ENCODE results near the gene SHOX.
"Not testable (repeated sequence)": the region's sequence is repeated elsewhere in the genome, so short reads cannot be mapped to it uniquely, and the experiment has no call there.

The SHOX gene

DNA sequence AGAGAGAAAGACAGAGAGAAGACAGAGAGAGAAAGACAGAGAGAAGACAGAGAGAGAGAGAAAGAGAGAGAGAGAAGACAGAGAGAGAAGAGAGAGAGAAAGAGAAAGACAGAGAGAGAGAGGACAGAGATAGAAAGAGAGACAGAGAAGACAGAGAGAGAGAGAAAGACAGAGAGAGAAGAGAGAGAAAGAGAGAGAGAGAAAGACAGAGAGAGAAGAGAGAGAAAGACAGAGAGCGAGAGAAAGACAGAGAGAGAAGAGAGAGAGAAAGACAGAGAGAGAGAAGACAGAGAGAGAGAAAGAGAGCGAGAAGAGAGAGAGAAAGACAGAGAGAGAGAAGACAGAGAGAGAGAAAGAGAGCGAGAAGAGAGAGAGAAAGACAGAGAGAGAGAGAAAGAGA is 7.8 kb upstream of the SHOX start:
- DNase-seq = not testable (repeated sequence)

GRCh38 chrX:623268-623598 is 7.4 kb upstream of the SHOX start:
- DNase-seq = no peak

DNA sequence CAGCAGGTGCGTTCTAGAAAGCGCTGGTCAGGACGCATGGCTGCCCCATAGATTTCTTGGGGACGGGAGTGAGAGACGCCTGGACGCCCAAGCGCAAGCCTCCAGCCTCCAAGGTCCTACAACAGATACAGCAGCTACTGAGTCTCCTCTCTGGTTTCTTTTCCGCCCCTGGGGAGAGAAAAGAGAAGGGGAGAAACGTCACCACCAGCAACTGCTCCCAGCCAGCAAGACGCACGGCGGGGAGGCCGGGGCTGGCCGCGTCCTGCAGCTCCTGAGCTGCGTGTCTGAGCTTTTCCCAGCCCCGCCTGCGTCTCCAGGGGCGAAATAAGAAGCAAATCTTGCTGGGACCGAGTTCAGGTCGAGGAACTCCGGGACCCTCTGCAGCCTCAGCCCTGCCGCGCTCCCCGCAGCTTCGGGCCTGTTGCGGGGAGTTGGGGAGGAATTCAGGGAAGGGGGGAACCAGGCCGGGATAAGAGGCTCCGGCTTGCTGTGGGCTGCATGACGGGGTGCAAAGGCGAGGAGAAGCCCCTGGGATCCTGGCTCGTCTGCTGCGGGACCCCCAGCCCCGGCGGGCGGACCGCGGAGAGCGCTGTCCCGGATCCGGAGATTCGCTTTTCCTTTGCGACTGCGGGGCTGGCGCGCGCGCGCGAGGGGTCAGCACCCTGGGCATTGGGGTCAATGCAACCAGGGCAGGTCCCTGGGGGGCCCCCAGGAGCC is 6.8 kb upstream of the SHOX start:
- peak in 1 of 4 experiments; percentile 9 for DNase-seq

GRCh38 chrX:625137-625691 is 5.4 kb upstream of the SHOX start:
- no peak for DNase-seq

DNA sequence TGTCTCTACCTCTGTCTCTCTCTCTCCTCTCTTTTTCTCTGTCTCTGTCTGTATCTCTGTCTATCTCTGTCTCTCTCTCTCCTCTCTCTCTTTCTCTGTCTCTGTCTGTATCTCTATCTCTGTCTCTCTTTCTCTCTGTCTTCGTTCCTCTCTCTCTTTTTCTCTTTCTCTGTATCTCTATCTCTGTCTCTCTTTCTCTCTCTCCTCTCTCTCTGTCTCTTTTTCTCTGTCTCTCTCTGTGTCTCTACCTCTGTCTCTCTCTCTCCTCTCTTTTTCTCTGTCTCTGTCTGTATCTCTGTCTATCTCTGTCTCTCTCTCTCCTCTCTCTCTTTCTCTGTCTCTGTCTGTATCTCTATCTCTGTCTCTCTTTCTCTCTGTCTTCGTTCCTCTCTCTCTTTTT is 4.5 kb upstream of the SHOX start:
- not testable (repeated sequence) for DNase-seq

DNA sequence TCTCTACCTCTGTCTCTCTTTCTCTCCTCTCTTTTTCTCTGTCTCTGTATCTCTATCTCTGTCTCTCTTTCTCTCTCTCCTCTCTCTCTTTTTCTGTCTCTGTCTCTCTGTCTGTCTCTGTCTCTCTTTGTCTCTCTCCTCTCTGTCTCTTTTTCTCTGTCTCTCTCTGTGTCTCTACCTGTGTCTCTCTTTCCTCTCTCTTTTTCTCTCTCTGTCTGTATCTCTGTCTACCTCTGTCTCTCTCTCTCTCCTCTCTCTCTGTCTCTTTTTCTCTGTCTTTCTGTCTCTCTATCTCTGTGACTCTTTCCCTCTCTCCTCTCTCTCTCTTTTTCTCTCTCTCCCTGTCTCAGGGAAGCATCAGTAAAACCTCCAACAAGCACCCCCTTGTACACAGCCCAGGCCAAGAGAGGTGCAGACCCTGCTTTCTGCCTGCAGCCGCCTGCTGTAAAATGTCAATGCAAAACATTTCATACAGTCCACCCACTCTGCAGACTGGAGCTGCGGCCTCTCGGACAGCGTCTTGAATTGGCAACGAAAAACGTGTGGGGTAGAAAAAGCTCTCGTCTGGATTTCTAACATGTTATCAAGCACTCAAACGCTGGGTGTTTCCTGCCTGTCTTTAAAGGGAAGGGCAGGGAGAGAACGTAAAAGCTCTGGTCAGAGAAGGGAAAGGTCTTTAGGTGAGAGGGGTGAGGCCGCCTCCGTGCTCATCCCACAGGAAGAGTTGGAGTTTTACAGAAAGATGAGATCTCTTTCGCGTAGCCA is 3.7 kb upstream of the SHOX start:
- no peak for DNase-seq

GRCh38 chrX:627510-627981 is 3.0 kb upstream of the SHOX start:
- no peak for DNase-seq

DNA sequence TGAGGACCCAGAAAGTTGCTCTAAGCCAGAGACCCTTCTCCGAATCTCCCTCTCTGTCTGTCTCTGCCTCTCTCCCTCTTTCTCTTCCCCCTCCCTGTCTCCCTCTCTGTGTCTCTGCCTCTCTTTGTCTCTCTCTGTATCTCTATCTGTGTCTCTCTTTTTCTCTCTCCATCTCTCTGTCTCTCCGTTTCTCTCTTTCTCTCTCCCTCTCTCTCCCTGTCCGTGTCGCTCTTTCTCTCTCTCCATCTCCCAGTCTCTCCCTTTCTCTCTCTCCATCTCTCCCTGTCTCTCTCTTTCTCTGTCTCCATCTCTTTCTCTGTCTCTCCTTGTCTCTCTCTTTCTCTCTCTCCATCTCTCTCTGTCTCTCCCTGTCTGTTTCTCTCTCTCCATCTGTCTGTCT is 2.6 kb upstream of the SHOX start:
- DNase-seq = no peak

DNA sequence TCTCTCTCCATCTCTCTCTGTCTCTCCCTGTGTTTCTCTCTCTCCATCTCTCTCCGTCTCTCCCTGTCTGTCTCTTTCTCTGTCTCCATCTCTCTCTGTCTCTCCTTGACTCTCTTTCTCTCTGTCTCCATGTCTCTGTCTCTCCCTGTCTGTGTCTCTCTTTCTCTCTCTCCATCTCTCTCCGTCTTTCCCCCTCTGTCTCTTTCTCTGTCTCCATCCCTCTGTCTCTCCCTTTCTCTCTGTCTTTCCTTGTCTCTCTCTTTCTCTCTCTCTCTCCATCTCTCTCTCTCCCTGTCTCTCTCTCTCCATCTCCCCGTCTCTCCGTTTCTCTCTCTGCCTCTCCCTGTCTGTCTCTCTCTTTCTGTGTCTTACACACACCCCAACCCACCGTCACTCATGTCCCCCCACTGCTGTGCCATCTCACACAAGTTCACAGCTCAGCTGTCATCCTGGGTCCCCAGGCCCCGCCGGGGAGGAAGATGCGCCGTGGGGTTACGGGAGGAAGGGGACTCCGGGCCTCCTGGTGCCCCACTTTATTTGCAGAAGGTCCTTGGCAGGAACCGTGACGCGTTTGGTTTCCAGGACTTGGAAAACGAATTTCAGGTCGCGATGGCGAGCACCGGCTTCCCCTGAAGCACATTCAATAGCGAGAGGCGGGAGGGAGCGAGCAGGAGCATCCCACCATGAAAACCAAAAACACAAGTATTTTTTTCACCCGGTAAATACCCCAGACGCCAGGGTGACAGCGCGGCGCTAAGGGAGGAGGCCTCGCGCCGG is 1.2 kb upstream of the SHOX start:
- DNase-seq = no peak

DNA sequence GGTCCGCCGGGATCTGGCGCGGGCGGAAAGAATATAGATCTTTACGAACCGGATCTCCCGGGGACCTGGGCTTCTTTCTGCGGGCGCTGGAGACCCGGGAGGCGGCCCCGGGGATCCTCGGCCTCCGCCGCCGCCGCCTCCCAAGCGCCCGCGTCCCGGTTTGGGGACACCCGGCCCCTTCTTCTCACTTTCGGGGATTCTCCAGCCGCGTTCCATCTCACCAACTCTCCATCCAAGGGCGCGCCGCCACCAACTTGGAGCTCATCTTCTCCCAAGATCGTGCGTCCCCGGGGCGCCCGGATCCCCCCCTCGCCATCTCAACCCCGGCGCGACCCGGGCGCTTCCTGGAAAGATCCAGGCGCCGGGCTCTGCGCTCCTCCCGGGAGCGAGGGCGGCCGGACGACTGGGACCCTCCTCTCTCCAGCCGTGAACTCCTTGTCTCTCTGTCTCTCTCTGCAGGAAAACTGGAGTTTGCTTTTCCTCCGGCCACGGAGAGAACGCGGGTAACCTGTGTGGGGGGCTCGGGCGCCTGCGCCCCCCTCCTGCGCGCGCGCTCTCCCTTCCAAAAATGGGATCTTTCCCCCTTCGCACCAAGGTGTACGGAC is 482 bp upstream of the SHOX start:
- no peak for DNase-seq

GRCh38 chrX:631802-632365 is 1.3 kb downstream of the SHOX start:
- no peak for DNase-seq

DNA sequence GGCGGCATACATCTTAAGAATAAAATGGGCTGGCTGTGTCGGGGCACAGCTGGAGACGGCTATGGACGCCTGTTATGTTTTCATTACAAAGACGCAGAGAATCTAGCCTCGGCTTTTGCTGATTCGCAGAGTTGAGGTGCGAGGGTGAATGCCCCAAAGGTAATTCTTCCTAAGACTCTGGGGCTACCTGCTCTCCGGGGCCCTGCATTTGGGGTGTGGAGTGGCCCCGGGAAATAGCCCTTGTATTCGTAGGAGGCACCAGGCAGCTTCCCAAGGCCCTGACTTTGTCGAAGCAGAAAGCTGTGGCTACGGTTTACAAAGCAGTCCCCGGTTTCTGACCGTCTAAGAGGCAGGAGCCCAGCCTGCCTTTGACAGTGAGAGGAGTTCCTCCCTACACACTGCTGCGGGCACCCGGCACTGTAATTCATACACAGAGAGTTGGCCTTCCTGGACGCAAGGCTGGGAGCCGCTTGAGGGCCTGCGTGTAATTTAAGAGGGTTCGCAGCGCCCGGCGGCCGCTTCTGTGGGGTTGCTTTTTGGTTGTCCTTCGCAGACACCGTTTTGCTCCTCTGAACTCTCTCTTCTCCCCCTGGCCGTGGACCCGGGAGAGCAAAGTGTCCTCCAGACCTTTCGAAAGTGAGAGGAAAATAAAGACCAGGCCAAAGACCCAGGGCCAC is 1.9 kb downstream of the SHOX start:
- DNase-seq = no peak

GRCh38 chrX:633043-633984 is 2.7 kb downstream of the SHOX start:
- DNase-seq = no peak

DNA sequence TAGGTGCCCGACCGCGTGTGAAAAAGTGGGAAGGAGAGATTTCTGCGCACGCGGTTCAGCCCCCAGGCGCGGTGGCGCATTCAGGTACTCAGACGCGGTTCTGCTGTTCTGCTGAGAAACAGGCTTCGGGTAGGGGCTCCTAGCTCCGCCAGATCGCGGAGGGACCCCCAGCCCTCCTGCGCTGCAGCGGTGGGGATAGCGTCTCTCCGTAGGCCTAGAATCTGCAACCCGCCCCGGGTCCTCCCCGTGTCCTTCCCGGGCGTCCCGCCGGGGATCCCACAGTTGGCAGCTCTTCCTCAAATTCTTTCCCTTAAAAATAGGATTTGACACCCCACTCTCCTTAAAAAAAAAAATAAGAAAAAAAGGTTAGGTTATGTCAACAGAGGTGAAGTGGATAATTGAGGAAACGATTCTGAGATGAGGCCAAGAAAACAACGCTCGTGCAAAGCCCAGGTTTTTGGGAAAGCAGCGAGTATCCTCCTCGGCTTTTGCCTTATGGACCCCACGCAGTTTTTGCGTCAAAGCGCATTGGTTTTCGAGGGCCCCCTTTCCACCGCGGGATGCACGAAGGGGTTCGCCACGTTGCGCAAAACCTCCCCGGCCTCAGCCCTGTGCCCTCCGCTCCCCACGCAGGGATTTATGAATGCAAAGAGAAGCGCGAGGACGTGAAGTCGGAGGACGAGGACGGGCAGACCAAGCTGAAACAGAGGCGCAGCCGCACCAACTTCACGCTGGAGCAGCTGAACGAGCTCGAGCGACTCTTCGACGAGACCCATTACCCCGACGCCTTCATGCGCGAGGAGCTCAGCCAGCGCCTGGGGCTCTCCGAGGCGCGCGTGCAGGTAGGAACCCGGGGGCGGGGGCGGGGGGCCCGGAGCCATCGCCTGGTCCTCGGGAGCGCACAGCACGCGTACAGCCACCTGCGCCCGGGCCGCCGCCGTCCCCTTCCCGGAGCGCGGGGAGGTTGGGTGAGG is 3.7 kb downstream of the SHOX start:
- DNase-seq = no peak

DNA sequence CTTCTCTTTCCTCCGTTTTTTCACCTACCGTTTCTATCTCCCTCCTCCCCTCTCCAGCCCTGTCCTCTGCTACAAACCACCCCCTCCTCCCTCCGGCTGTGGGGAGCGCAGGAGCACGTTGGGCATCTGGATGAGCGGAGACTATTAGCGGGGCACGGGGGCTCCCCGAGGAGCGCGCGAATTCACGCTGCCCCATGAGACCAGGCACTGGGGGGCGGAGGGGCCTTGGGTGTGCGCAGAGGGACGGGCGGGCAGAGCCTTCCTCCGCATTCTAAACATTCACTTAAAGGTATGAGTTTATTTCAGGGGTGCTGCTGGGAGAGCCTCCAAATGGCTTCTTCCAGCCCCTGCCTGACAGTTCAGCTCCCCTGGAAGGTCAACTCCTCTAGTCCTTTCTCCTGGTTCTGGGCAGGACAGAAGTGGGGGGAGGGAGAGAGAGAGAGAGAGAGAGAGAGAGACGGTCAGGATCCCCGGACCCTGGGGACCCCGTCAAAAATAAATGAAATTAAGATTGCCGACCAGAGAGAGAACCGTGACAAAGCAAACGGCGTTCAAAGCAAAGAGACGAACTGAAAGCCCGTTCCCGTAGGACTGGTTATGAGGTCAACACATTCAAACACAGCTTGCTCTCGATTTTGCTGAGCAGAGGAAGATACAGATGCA is 5.0 kb downstream of the SHOX start:
- no peak for DNase-seq

GRCh38 chrX:636981-637659 is 6.5 kb downstream of the SHOX start:
- DNase-seq = no peak

DNA sequence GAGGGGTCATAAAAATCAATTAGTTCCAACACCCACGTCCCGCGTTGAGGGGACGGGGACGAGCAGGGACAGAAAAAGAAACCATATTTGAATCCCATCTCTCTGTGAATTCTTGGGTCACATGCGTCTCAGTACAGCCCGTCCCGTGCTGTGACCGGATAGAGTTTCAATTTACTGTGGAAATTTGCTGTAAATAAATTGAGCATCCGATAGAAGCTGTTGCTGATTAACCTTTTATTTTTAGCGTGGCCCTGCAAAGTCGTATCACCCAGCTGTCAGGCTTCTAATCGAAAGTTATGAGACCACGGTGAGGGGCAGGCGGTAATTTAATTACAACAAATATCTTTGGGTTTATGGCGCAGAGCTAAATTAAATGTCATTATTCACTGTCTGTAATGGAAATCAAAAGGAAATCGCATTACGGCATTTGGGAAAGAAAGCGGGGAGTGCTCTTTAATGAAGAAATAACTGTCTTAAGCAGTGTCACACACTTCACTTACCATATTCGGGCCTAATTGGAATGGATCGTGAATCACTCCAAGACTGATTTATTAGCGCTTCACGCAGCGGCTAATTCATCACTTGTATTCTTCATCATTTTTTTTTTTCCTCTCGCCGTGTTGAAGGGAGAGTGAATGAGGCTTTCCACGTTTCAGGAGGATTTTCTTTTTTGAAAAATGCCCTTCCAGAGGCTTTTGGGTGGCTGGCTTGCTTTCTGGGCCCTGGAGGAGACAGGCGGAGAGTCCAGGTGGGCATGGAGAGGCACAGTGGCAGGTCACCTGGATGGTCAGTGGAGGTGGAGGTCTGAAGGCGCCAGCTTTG is 7.3 kb downstream of the SHOX start:
- DNase-seq = no peak

Data from suppressor macrophage (primary cell).